Activated T-cell treated with anti-CD3 and anti-CD28 coated beads, Interleukin-2, amount 50 U/mL, for 72 hours (primary cell): ENCODE measurements around the gene ARHGEF10L. TPM values are rescaled to one million over a fixed set of nuclear protein-coding genes. Genes with fewer than 3 reads are reported as not detected.

Experiments
- ATAC-seq, 2 donors: fragments of 150-1000 bp; cut with Tn5 transposase; replicated peaks in 1 of 2; 2 replicates each; pipeline ENCODE4 v1.10.0; 2021; ENCODE audit warnings: moderate library complexity in 2 of 2, mild to moderate bottlenecking in 1 of 2
- DNase-seq, 2 donors: peaks; one replicate each; pipeline ENCODE4 v3.0.0; 2021 to 2022; ENCODE audit warnings: mixed read lengths in 1 of 2
- H3K27ac Mint-ChIP-seq: one replicate; pipeline ENCODE4 v1.8.0; 2022; ENCODE audit warnings: mild to moderate bottlenecking, moderate library complexity, mixed read lengths
- H3K27me3 Mint-ChIP-seq: one replicate; pipeline ENCODE4 v1.8.0; 2022; ENCODE audit warnings: low read depth, mixed read lengths
- H3K36me3 Mint-ChIP-seq, 2 donors: one replicate each; pipeline ENCODE4 v1.8.0; 2022; ENCODE audit warnings: mixed read lengths in 2 of 2, mild to moderate bottlenecking in 1 of 2; ENCODE audit not compliant: insufficient read depth in 2 of 2
- H3K4me1 Mint-ChIP-seq: one replicate; pipeline ENCODE4 v1.8.0; 2022; ENCODE audit warnings: low read depth, mixed read lengths
- H3K4me3 Mint-ChIP-seq, 2 donors: one replicate each; pipeline ENCODE4 v1.8.0; 2022; ENCODE audit warnings: mild to moderate bottlenecking in 2 of 2, mixed read lengths in 2 of 2, moderate library complexity in 2 of 2
- H3K9me3 Mint-ChIP-seq, 2 donors: one replicate each; pipeline ENCODE4 v1.8.0; 2022; ENCODE audit warnings: mixed read lengths in 2 of 2
- total RNA-seq, 2 donors: library from RNA; stranded (reverse); gene quantifications; one replicate each; pipeline ENCODE4 v1.2.3, GENCODE V29; 2022

Gene ARHGEF10L
- total RNA-seq, 2 donors from 2014 or later = not detected

- no peaks in the 10 kb centered on the region for H3K4me1 Mint-ChIP-seq
- ATAC-seq = no peak
- H3K36me3 Mint-ChIP-seq = no peaks in the 10 kb centered on the region
- no peak overlapping the region for H3K4me3 Mint-ChIP-seq
- H3K9me3 Mint-ChIP-seq = no peaks in the 10 kb centered on the region
- H3K27me3 Mint-ChIP-seq = no peaks in the 10 kb centered on the region
- no peak overlapping the region for H3K27ac Mint-ChIP-seq
- no peak for DNase-seq
Observed at GRCh38 chr1:17669866-17670451, 130.5 kb downstream of the ARHGEF10L start.

- Mint-ChIP-seq H3K27ac (no peak overlapping the region), H3K36me3 (no peaks in the 10 kb centered on the region), H3K4me3 (no peak overlapping the region), H3K9me3 (peaks cover 0 to 3% of the 10 kb centered on the region in 2 donors), H3K4me1 (no peaks in the 10 kb centered on the region), H3K27me3 (no peaks in the 10 kb centered on the region)
- no peak for DNase-seq
- ATAC-seq = no peak
Observed at GRCh38 chr1:17670587-17671313, 131.3 kb downstream of the ARHGEF10L start.

GRCh38 chr1:17671314-17671705 is 131.8 kb downstream of the ARHGEF10L start:
- Mint-ChIP-seq H3K27ac (no peak overlapping the region), H3K4me1 (no peaks in the 10 kb centered on the region), H3K4me3 (no peak overlapping the region), H3K9me3 (peaks cover 0 to 3% of the 10 kb centered on the region in 2 donors), H3K27me3 (no peaks in the 10 kb centered on the region), H3K36me3 (no peaks in the 10 kb centered on the region)
- DNase-seq (no peak), ATAC-seq (no peak)

- Mint-ChIP-seq H3K4me3 (no peak overlapping the region), H3K27ac (no peak overlapping the region), H3K4me1 (no peaks in the 10 kb centered on the region), H3K36me3 (no peaks in the 10 kb centered on the region), H3K9me3 (peaks cover 0 to 3% of the 10 kb centered on the region in 2 donors), H3K27me3 (no peaks in the 10 kb centered on the region)
- DNase-seq (no peak), ATAC-seq (no peak)
Observed at GRCh38 chr1:17671741-17672140, 132.2 kb downstream of the ARHGEF10L start.

- Mint-ChIP-seq H3K27ac (no peak overlapping the region), H3K4me1 (no peaks in the 10 kb centered on the region), H3K36me3 (no peaks in the 10 kb centered on the region), H3K9me3 (peaks cover 0 to 3% of the 10 kb centered on the region in 2 donors), H3K27me3 (no peaks in the 10 kb centered on the region), H3K4me3 (no peak overlapping the region)
- DNase-seq = no peak
- ATAC-seq = no peak
Observed at GRCh38 chr1:17672226-17672625, 132.7 kb downstream of the ARHGEF10L start.

- H3K27me3 Mint-ChIP-seq = no peaks in the 10 kb centered on the region
Observed at GRCh38 chr1:17673329-17674072, 134.0 kb downstream of the ARHGEF10L start.

GRCh38 chr1:17674726-17675500 is 135.4 kb downstream of the ARHGEF10L start:
- ATAC-seq (no peak), DNase-seq (no peak)
- Mint-ChIP-seq H3K4me1 (no peaks in the 10 kb centered on the region), H3K27me3 (no peaks in the 10 kb centered on the region), H3K36me3 (no peaks in the 10 kb centered on the region), H3K27ac (no peak overlapping the region), H3K9me3 (peaks cover 0 to 3% of the 10 kb centered on the region in 2 donors), H3K4me3 (no peak overlapping the region)

More at GRCh38 chr1:17673329-17674072, 134.0 kb downstream of the ARHGEF10L start:
- Mint-ChIP-seq H3K27ac (no peak overlapping the region), H3K36me3 (no peaks in the 10 kb centered on the region), H3K4me3 (no peak overlapping the region), H3K9me3 (peaks cover 0 to 3% of the 10 kb centered on the region in 2 donors), H3K4me1 (no peaks in the 10 kb centered on the region)
- no peak for ATAC-seq
- no peak for DNase-seq

GRCh38 chr1:17675744-17676143 is 136.2 kb downstream of the ARHGEF10L start:
- no peaks in the 10 kb centered on the region for H3K36me3 Mint-ChIP-seq
- H3K4me3 Mint-ChIP-seq = no peak overlapping the region
- H3K9me3 Mint-ChIP-seq = peaks cover 0 to 3% of the 10 kb centered on the region in 2 donors
- H3K4me1 Mint-ChIP-seq = no peaks in the 10 kb centered on the region
- DNase-seq (no peak), ATAC-seq (no peak)
- no peaks in the 10 kb centered on the region for H3K27me3 Mint-ChIP-seq
- H3K27ac Mint-ChIP-seq = no peak overlapping the region

- no peak for ATAC-seq
- Mint-ChIP-seq H3K27ac (no peak overlapping the region), H3K4me1 (no peaks in the 10 kb centered on the region), H3K36me3 (no peaks in the 10 kb centered on the region), H3K9me3 (peaks cover 0 to 3% of the 10 kb centered on the region in 2 donors), H3K27me3 (no peaks in the 10 kb centered on the region), H3K4me3 (no peak overlapping the region)
- DNase-seq = no peak
Observed at GRCh38 chr1:17676387-17677060, 137.0 kb downstream of the ARHGEF10L start.

GRCh38 chr1:17678011-17678410 is 138.5 kb downstream of the ARHGEF10L start:
- Mint-ChIP-seq H3K27me3 (no peaks in the 10 kb centered on the region), H3K36me3 (no peaks in the 10 kb centered on the region), H3K4me1 (no peaks in the 10 kb centered on the region), H3K9me3 (peaks cover 0 to 3% of the 10 kb centered on the region in 2 donors), H3K4me3 (no peak overlapping the region), H3K27ac (no peak overlapping the region)
- DNase-seq (no peak), ATAC-seq (no peak)

GRCh38 chr1:17679856-17680255 is 140.4 kb downstream of the ARHGEF10L start:
- Mint-ChIP-seq H3K4me3 (no peak overlapping the region), H3K4me1 (no peaks in the 10 kb centered on the region), H3K27ac (no peak overlapping the region), H3K9me3 (peaks cover 0 to 3% of the 10 kb centered on the region in 2 donors), H3K36me3 (no peaks in the 10 kb centered on the region), H3K27me3 (no peaks in the 10 kb centered on the region)
- no peak for ATAC-seq
- no peak for DNase-seq

- Mint-ChIP-seq H3K36me3 (no peaks in the 10 kb centered on the region), H3K9me3 (peaks cover 0 to 3% of the 10 kb centered on the region in 2 donors), H3K4me1 (no peaks in the 10 kb centered on the region), H3K4me3 (no peak overlapping the region), H3K27me3 (peaks cover 2% of the 10 kb centered on the region), H3K27ac (no peak overlapping the region)
- DNase-seq (no peak), ATAC-seq (no peak)
Observed at GRCh38 chr1:17680308-17680707, 140.8 kb downstream of the ARHGEF10L start.
